ENCODE results near the gene ZNF414.

DNA sequence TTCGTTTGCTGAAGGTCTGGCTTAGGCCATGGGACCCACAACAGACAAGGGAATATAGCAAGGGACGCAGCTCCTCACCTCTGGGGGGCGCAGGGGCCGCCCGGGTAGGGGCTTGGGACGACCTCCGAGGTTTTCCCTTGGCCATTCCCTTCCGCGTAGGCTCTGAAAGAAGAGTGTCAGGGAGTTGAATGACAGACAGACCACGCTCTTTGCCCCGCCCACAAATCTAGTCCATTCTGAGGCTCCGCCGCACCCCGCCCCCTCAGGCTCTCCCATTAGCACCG is 11.4 kb upstream of the ZNF414 start:
- TF ChIP-seq, protein P1, sequence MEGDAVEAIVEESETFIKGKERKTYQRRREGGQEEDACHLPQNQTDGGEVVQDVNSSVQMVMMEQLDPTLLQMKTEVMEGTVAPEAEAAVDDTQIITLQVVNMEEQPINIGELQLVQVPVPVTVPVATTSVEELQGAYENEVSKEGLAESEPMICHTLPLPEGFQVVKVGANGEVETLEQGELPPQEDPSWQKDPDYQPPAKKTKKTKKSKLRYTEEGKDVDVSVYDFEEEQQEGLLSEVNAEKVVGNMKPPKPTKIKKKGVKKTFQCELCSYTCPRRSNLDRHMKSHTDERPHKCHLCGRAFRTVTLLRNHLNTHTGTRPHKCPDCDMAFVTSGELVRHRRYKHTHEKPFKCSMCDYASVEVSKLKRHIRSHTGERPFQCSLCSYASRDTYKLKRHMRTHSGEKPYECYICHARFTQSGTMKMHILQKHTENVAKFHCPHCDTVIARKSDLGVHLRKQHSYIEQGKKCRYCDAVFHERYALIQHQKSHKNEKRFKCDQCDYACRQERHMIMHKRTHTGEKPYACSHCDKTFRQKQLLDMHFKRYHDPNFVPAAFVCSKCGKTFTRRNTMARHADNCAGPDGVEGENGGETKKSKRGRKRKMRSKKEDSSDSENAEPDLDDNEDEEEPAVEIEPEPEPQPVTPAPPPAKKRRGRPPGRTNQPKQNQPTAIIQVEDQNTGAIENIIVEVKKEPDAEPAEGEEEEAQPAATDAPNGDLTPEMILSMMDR (IDR thresholded peaks at IDR 0.05): no peak
- TF ChIP-seq POLR2A (IDR thresholded peaks at IDR 0.05) (no peak), POLR2AphosphoS5 (IDR thresholded peaks at IDR 0.05) (no peak)

Measured in suprapubic skin (tissue), 4 donors.